Measurements from ENCODE around the gene LTF.

DNA sequence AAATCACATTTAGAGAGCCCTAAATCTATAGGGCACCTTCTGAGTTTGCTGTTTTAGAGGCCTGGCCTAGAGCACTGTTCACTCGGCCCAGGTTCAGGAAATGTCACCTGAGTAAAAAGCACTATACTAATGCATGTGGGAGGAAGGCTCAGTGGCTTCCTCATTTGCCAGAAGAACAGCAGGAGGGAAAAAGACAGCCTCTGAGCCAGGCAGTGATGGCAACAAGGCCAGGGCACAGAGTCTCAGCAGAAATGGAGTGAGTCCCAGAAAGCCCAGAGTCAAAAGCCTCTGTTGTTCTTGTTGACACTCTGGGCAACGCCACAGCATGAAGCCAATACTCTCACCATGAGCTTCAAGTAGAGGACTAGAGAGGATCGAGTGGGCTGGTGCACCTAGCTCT, 25.9 kb downstream of the LTF start:
- TF ChIP-seq, protein P1, sequence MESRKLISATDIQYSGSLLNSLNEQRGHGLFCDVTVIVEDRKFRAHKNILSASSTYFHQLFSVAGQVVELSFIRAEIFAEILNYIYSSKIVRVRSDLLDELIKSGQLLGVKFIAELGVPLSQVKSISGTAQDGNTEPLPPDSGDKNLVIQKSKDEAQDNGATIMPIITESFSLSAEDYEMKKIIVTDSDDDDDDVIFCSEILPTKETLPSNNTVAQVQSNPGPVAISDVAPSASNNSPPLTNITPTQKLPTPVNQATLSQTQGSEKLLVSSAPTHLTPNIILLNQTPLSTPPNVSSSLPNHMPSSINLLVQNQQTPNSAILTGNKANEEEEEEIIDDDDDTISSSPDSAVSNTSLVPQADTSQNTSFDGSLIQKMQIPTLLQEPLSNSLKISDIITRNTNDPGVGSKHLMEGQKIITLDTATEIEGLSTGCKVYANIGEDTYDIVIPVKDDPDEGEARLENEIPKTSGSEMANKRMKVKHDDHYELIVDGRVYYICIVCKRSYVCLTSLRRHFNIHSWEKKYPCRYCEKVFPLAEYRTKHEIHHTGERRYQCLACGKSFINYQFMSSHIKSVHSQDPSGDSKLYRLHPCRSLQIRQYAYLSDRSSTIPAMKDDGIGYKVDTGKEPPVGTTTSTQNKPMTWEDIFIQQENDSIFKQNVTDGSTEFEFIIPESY (CRISPR knock-in tag; IDR thresholded peaks at IDR 0.05), result no peak
- TF ChIP-seq, protein P2, sequence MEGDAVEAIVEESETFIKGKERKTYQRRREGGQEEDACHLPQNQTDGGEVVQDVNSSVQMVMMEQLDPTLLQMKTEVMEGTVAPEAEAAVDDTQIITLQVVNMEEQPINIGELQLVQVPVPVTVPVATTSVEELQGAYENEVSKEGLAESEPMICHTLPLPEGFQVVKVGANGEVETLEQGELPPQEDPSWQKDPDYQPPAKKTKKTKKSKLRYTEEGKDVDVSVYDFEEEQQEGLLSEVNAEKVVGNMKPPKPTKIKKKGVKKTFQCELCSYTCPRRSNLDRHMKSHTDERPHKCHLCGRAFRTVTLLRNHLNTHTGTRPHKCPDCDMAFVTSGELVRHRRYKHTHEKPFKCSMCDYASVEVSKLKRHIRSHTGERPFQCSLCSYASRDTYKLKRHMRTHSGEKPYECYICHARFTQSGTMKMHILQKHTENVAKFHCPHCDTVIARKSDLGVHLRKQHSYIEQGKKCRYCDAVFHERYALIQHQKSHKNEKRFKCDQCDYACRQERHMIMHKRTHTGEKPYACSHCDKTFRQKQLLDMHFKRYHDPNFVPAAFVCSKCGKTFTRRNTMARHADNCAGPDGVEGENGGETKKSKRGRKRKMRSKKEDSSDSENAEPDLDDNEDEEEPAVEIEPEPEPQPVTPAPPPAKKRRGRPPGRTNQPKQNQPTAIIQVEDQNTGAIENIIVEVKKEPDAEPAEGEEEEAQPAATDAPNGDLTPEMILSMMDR (IDR thresholded peaks at IDR 0.05 in 2 of 3, conservative IDR thresholded peaks at IDR 0.05 in 1 of 3; ENCODE audit: insufficient read depth in 2 of 3, low read depth in 1 of 3, low read length in 3 of 3), result no peak
- TF ChIP-seq WHSC1 (IDR thresholded peaks at IDR 0.05; ENCODE audit: low read length) (no peak), KLF16 (IDR thresholded peaks at IDR 0.05) (no peak), ZNF311 (CRISPR knock-in tag; IDR thresholded peaks at IDR 0.05) (no peak), ETS2 (tag; IDR thresholded peaks at IDR 0.05; ENCODE audit: borderline replicate concordance, poor library complexity, severe bottlenecking) (no peak), ZNF274 (IDR thresholded peaks at IDR 0.05; ENCODE audit: borderline replicate concordance, low read depth, low read length) (no peak)
- TF ChIP-seq, protein P3, sequence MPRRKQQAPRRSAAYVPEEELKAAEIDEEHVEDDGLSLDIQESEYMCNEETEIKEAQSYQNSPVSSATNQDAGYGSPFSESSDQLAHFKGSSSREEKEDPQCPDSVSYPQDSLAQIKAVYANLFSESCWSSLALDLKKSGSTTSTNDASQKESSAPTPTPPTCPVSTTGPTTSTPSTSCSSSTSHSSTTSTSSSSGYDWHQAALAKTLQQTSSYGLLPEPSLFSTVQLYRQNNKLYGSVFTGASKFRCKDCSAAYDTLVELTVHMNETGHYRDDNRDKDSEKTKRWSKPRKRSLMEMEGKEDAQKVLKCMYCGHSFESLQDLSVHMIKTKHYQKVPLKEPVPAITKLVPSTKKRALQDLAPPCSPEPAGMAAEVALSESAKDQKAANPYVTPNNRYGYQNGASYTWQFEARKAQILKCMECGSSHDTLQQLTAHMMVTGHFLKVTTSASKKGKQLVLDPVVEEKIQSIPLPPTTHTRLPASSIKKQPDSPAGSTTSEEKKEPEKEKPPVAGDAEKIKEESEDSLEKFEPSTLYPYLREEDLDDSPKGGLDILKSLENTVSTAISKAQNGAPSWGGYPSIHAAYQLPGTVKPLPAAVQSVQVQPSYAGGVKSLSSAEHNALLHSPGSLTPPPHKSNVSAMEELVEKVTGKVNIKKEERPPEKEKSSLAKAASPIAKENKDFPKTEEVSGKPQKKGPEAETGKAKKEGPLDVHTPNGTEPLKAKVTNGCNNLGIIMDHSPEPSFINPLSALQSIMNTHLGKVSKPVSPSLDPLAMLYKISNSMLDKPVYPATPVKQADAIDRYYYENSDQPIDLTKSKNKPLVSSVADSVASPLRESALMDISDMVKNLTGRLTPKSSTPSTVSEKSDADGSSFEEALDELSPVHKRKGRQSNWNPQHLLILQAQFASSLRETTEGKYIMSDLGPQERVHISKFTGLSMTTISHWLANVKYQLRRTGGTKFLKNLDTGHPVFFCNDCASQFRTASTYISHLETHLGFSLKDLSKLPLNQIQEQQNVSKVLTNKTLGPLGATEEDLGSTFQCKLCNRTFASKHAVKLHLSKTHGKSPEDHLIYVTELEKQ (CRISPR knock-in tag; IDR thresholded peaks at IDR 0.05), result no peak

Data from K562 (cell line).